Prostate gland (tissue), 2 donors: ENCODE data around the gene GRK1.

ENCODE experiments used
- CTCF ChIP-seq, 4 experiments: fragments of 200-600 bp in 2 of 4; fragments of 450-650 bp in 2 of 4; sonication (generic) in 2 of 4; IDR thresholded peaks; 1 replicate in 3 of 4; 2 replicates in 1 of 4; pipeline ENCODE4 v1.5.1; 2016 to 2019; ENCODE audit warnings: antibody characterized with exemption in 4 of 4, mild to moderate bottlenecking in 2 of 4, moderate library complexity in 2 of 4
- POLR2A ChIP-seq: fragments of 450-650 bp; IDR thresholded peaks from one replicate; pipeline ENCODE4 v1.6.1; 2016; ENCODE audit warnings: antibody characterized with exemption, mild to moderate bottlenecking

- no peak for TF ChIP-seq CTCF (IDR thresholded peaks at IDR 0.05)
- TF ChIP-seq POLR2A: no peak
These were observed 66.2 kb downstream of the GRK1 start for GRCh38 chr13:113732961-113733950.
